ENCODE measurements around the gene SDSL.

SDSL gene

DNA sequence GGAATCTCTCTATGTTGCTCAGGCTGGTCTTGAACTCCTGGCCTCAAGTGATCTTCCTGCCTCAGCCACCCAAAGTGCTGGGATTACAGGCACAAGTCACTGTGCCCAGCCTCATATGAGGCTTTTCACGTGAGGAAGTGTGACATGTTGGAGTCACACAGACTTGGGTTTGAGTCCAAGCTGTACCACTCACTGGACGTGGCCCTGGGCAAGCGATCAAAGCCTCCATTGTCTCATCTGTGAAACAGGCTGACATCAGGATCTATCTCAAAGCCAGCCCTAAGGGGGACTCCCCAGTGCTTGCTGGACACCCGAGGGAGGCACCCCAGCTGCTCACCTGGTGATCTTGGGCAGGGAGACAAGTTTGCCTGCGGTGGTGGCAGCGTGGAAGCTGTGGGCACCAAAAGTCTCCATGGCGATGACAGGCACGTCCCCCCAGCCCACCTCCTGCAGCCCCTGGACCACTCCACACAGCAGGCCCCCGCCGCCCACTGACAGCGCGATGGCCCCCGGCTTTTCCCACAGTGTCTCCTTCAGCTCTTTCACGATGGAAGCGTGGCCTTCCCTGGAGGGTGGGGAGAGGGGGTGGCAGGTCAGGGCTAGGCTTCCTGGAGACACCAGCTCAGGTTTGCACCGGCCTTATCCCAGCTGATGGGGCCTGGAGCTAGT is 25.2 kb upstream of the SDSL start:
- DNase-seq: no peak

DNA sequence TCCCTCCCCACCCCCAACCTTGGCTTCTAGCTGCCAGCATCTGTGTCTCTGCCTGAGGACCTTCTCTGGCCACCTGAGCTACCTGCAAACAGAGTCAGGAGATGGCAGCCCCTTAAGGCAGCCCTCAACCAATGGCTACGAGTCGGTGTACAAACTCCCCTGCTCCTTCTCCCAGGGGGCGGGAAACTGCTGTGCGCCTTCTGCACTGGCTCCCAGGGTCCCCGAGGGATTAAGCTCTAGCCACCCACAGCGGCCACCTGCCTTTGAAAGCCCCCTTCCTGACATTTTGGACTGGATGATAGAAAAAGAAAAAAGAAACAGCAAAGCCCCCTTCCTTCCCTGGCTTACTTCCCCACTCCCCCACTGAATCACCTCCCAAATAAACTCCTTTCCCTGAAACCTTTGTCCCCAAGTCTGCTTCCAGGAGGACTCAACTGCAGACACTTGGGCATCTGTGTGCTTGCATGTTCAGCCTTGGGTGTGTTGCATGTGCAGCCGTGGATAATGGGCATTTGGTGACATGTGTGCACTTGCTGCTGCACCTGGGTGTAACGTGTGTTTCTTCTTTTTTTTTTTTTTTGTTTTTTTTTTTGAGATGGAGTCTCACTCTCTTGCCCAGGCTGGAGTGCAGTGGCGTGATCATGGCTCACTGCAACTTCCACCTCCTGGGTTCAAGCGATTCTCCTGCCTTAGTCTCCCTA is 24.5 kb upstream of the SDSL start:
- no peak for DNase-seq

DNA sequence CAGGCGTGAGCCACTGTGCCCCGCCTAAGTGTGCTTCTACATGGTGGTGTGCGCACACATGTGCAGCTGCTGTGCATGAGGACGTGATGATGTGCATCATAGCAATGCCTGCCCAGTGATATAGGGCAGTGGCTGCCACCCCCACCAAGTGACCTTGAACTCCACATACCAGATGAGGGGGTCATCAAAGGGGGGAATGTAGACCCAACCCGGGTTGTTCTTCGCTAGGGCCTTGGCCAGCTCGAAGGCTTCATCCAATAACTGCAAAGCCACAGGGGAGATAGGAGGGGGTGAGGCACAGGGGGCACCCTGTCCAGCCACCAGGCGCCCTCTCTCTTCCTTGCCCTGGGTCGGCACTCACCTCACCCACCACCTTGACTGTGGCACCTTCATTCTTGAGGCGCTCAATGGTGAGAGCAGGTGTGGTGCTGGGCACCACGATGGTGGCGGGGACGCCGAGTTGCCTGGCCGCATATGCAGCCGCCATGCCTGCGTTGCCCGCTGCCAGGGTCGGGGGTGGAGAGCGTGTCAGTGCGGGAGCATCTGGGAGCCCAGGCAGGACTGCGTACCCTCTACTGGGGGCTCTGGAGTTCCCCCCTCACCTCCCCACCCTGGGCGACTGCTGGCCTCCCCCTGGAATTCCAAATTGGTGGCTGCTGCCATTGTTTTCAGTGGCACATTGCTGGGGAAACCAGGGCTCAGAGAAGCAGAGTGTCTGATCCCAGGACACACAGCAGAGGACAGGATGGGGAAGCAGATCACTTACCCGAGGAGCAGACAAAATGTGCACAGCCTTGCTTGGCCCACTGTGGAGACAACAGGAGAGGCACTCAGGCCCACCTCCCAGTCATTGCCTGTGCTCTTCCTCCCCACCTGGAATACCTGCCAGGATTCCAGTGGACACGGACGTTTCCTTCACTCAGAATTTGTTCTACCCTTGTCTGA is 23.6 kb upstream of the SDSL start:
- no peak for DNase-seq

DNA sequence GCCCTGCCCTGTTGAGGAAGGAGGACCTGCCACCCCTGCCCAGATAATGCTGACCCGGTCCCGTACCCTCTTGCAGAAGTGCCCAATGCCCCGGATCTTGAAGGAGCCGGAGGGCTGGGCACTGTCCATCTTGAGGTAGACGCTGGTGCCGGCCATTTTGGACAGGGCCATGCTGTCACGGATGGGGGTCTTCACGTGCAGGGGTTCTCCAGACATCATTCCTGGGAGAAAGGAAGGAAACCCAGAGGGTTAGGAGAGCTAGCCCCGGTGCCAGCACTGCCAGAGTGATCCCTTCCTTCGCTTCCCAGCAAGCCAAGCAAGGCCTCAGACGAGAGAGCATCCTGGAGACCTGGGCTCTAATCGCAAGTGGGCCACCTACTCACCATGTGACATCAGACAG is 22.7 kb upstream of the SDSL start:
- DNase-seq: no peak

DNA sequence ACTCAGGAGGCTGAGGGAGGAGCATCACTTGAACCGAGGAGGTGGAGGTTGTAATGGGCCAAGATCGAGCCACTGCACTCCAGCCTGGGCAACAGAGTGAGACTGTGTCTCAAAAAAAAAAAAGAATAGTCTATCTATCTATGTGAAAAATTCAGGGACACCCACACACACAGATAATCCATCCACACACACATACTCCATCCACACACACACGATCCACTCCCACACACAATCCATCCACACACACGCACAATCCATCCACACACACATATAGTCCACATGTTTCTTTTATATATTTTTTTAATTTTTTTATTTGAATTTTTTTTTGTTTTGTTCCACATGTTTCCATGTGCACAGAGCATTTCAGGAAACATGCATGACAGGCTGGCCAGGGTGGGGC is 21.8 kb upstream of the SDSL start:
- no peak for DNase-seq

DNA sequence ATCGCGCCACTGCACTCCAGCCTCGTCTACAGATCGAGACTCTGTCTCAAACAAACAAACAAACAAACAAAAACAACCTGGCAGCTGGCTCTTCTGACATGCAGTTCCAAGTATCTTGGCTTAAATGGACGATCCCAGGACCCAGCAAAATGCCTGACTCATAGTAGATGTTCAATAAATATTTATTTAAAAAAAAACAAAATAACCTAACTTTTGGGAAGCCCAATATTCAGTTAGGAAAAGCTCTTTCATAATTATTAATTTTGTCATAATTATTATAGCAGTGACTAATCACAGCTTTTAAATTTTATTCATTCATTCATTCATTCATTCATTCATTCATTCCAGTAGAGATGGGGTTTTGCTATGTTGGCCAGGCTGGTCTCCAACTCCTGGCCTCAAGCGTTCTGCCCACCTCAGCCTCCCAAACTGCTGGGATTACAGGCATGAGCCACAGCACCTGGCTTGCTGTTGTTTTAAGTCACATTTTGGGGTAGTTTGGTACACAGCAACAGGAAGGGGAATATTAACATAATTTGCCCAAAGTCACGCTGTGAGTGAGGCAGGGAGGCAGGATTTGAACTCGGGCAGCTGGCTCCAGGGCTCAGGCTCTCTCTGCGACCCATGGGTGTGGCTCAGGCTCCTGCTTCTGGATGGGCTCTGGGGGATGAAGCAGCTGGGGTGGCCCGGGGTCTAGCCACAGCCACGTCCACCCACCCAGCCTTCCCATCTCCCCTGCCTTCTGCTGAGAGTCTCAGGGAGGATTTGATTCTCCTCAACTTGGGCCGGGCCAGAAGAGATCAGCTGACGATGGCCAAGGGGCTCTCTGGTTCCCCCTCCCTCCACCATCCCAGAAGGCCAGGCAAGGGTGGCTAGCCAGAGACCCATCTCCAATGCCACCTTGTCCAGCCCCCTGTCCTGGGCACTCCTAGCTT is 20.8 kb upstream of the SDSL start:
- no peak for DNase-seq

DNA sequence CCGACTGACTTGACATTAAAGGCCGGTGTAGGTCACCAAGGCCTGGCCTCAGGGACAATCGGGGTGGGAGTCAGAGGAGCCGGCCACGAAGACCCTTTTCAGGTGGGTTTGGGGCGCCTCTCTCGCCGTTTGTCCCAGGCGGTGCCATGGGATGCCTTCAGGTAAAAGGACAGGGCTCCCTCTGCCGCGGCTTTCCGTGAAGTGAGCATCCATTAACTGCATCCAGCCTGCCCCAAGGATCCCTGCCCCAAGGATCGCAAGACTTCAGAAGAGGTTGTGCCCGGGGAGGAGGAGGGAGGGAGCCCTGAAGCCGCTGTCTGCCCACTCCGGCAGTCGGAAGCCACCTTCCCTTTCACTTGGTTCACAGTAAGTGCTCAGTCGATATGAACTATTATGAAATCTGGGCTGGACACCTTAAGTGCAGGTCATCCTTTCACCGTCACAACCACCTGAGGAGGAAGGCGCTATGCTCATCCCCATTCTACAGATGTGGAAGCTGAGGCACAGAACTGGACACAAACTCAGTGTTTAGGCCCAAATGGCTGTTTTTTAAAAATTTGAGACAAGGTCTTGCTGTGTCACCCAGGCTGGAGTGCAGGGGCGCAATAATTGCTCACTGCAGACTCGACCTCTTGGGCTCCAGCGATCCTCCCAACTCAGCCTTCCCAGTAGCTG is 19.5 kb upstream of the SDSL start:
- no peak for DNase-seq

DNA sequence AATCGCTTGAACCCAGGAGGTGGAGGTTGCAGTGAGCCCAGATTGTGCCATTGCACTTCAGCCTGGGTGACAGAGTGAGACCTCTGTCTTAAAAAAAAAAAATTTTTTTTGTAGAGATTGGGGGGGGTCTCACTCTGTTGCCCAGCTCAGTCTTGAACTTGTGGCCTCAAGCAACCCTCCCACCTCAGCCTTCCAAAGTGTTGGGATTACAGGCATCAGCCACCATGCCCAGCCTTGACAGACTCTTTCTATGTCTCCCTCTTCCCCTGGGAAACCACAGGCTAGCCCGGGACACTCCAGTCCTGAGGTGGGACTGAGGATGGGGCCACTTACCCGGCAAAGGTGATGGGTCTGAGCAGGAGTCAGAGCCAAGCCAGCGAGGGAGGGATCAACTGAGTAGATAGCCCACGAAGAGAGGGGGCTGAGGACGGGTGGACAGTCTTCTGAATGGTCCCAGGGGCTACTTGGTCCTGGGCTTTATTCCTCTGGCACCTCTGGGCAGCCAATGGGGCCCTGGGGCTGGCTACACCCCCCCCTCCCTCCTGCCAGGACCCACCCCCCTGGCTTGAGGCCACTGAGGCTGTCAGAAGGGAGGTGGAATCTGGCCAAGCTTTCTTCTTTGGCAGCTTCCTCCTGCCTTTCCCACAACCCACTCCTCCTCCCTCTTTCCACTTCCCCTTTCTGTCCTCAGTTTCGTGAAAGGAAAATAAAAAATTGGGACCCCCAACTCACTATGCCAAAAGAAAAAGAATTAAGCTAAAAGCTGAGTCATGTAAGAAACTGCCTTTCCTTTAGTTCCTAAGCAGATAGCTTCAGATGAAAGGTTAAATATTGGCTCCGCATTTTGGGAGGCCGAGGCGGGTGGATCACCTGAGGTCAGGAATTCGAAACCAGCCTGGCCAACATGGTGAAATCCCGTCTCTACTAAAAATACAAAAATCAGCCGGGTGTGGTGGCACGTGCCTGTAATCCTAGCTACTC is 18.5 kb upstream of the SDSL start, which contains the start of gene SDS:
Gene SDS (minus strand): TSS at position 453 of the 981 bp plus-strand sequence. CDS start 4,179 bp downstream, outside the sequence.
- DNase-seq: no peak

DNA sequence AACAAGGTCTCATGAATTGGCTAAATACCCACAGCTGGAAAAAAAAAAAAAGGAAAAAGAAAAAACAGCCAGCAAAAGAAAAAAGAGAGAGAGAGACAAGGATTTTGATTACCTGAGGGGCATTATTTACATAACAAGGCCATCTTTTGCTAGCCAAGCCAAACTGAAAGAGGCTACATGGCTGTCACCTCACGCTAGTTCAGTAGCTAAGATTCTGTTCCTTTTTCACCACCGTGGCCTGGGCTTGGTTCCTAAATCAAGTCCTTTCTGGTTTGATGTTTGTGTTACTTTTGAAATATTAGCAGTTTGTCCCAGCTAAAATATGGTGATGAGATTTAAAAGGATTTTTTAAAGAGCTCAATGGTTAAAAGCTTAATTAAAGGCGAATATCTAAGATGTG is 16.5 kb upstream of the SDSL start:
- DNase-seq: no peak

DNA sequence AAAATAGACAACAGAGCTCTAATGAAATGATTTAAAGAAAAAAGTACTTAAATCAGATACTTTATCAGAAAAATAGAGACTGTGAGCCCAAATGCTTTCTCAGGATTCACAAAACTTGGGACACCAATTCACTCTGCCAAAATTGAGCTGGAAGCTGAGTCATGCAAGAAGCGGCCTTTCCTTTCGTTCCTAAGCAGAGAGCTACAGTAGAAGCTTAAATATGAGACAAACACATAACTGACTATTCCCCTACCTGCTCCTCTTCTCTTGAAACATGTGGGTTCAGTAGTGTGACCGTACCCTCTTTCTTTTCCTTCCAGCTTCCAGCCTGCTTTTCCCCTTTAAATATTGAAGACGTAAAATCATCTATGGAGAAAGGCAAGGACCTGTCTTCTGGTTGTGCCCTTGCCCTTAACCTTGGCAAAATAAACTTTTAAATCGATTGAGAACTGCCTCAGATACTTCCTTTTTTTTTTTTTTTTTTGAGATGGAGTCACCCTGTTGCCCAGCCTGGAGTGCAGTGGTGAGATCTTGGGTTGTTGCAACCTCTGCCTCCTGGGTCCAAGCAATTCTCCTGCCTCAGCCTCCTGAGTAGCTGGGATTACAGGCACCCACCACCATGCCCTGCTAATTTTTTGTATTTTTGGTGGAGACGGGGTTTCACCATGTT is 14.1 kb upstream of the SDSL start:
- DNase-seq: no peak

DNA sequence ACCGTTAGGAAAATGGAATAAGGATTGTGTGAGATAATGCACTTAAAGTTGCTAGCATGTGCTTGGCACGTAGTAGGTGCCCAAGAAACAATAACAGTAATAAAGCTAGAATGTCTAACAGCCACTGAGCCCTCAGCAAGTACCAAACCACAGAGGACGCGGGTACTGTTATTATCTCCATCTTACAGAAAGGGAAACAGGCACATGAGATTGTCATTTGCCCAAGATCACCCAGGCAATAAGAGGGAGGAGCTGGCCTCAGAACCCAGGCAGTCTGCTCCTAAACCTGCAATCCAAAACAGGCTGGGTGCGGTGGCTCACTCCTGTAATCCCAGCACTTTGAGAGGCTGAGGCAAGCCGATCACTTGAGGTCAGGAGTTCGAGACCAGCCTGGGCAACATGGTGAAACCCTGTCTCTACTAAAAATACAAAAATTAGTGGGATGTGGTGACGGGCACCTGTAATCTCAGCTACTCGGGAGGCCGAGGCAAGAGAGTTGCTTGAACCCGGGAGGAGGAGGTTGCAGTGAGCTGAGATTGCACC is 13.4 kb upstream of the SDSL start:
- no peak for DNase-seq

DNA sequence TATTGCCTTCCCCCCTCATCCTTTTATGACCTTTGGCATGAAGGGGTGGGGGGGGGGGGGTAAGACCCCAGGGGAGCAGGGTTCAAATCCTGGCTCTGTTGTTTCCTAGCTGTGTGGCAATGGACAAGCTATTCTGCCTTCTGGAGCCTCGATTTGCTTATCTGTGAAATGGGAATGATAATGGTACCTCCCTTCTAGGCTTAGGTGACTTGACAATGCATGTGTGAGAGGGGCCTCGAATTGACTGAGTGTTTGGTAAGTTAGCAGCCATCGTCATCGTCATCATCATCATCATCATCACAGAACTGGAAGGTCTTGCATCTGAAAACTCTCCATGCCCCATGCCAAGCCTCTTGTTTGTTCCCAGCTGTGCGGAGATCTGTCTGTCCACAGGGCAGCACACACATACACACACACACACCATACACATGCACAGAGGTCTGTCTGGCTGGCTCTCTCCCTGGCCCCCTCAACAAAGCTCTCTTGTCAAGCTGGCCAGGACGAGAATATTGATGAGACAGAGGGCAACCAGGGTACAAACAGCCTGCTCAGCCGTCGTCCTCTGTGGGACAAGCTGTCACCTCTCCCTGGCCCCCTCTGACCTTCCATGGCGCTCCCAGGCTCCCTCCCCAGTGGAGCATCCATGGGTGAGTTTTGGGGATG is 12.6 kb upstream of the SDSL start:
- DNase-seq: no peak

DNA sequence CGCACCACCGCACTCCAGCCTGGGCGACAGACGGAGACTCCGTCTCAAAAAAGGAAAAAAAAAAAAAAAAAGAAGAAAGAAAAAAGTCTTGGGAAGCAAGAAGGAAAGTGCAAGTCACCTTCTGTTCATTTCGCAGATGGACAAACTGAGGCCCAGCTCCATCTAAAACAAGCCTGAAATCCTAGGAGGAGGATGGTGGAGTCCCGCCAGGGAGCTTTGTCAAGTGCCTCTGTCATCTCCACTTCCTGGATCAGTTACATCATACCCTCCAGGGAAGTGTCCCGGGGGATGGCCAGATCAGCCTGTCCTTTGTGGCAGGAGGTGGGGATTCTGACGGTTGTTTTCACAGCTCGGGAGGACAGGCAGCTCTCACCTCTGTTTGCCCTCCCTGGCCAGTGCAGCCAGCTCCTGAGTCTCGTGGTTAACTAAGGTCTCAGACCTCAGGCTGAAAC is 8.7 kb upstream of the SDSL start:
- no peak for DNase-seq

DNA sequence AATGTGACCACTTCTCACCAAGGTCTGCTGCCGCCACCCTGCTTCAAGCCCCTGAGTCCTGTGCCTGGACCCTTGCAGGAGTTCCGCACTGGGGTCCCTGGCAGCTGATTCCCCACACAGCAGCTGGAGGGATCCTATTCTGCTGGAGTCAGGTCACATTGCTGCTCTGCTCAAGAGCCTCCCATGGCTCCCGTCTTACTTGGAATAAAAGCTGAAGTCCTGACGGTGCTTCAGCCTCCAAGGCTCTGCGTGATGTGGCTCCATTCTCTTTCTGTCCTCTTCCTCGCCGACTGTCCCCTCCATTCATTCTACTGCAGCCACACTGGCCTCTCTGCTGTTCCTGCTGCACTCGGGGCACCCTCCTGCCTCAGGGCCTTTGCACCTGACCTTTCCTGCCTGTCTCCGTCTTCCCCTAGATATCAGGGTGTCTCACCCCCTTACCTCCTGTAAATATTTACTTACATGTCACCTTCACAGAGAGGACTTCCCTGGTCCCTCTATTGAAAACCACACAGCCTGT is 7.6 kb upstream of the SDSL start:
- DNase-seq: no peak

DNA sequence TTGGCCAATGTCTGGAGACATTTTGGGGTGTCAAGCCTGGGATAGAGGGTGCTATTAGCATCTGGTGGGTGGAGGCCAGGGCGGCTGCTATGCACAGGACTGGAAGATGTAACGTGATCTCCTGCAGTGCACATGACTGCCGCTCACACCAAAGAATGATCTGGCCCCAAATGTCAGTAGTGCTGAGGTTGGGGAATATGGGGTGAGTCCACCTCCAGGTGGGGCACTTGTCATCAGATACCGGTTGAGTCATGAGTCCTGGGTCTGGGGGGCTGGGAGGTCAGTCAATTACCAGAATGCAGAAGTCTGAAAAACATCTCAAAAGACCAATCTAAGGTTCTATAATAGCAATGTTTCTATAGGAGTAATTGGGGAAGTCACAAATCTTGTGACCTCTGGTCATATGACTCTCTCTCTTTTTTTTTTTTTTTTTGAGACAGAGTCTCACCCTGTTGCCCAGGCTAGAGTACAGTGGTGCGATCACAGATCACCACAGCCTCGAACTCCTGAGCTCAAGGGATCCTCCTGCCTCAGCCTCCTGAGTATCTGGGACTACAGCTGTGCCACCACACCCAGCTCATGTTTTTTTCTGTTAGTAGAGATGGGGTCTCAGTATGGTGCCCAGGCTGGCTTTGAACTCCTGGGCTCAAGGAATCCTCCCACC is 6.0 kb upstream of the SDSL start:
- no peak for DNase-seq

DNA sequence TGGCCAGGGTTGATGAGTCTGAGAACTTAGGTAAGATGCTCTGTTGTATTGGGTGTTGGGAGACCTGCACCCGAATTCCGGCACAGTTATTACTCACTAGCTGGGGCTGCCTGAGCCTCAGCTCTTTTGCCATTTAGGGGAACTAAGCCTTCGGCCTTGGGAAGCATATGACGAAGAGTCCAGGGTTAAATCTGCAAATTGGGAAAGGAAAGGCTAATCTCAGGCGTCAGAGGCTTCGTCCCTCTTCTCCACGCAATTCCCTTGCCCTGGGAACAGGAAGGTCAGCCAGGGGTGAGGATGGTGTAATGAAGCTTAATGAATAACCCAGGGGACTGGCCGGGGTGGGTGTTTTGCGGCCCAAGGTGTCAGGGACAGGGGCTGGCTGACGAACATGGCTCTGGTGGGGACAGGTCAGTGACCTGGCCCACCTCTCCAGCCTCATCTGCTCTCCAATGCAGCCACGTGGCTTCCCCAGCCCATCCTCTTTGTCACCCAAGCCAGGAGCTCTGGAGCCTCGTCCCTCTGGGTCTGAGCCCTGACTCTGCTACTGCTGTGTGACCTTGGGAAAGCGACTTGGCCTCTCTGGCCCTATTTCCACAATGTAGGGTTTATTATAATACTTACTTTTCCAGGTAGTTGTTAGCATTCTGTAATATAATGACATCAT is 3.8 kb upstream of the SDSL start:
- DNase-seq: no peak

DNA sequence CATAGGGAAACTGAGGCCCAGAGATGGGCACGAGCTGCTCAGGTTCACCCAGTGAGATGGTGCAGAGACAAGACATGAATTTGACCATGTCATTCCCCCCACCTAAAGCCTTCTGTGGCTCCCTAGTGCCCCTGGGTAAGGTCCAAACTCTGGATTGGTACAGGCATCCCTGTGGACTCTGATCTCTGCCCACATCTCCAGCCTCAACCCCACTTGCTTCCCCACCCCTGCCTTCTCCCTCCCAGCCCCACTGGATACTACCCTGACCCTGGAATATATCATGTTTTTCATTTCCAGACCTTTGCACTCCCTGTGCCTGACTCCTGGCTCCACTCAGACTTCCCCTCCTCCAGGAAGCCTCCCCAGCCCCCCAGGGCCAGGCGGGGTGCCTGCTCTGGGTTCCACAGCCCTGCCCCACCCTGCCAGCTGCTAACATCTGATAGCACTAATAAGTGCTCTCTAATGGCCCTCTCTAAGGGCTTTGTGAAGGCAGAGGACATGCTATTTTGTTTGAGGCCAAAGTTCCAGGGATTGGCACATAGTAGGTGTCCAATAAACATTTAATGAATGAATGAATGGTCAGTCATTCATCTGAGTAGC is 1.1 kb upstream of the SDSL start:
- DNase-seq: no peak
